GM06990 (cell line): Measurements from ENCODE around the gene GPR160.

ENCODE experiments used
- DNase-seq: peaks from one replicate; pipeline ENCODE4 v3.0.0-alpha.2; 2011; ENCODE audit not compliant: insufficient read length; ENCODE audit errors: extremely low read depth
- H3K27me3 ChIP-seq: replicated peaks from 2 replicates; pipeline ENCODE4 v1.6.0; 2011; ENCODE audit warnings: low read length; ENCODE audit not compliant: control insufficient read depth, insufficient read depth
- H3K36me3 ChIP-seq: 2 replicates; pipeline ENCODE4 v1.5.1; 2011; ENCODE audit warnings: low read length; ENCODE audit not compliant: control insufficient read depth, insufficient read depth
- H3K4me3 ChIP-seq: replicated peaks from 2 replicates; pipeline ENCODE4 v1.5.1; 2011; ENCODE audit warnings: low read depth, mild to moderate bottlenecking, control low read depth, low read length
- CTCF ChIP-seq: IDR thresholded peaks from 2 replicates; pipeline ENCODE4 v1.5.1; 2011; ENCODE audit warnings: low read length, control low read depth, mild to moderate bottlenecking, inconsistent platforms; ENCODE audit not compliant: insufficient read depth, poor library complexity, severe bottlenecking

The GPR160 gene

DNA sequence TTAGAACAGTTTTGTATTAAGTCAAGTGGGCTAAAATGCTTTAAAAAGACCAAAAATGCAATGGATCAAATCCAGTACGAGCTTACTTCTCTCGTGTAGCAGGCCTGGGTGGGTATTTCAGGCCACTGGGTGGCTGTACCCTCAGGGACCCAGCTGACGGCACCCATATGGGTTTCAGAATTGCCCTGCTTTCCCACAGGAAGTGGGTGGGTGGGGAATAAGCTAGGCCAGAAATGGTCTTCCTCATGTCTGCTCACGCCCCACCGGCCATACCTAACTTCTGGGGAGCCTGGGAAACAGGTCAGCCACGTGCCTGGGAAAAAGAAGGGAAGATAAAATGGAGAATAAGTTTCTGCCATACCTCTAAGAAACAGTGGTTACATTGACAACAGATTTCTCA, 20.3 kb downstream of the GPR160 start:
- H3K27me3 ChIP-seq = no peaks in the 10 kb centered on the region
- TF ChIP-seq CTCF = no peak
- H3K36me3 ChIP-seq = peaks cover 1% of the 10 kb centered on the region; the same call in 1 of the 2 replicates
- no peak for DNase-seq
- H3K4me3 ChIP-seq = no peak overlapping the region; the same call in 1 of the 2 replicates

DNA sequence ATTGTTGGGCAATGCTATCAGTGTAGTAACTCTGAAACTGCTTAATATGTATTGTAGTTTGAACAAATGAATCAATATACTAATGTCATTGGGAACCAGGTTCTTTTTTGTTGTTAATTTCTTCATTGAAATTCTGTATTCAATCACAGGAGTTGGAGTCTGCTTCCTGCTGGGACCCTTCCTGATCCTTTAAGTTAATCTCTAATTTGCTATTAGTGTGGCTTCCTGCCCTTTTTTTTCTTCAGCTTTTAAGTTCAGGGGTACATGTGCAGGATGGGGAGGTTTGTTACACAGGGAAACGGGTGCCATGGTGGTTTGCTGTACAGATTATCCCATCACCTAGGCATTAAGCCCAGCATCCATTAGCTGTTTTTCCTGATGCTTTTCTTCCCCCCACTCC, 21.7 kb downstream of the GPR160 start:
- DNase-seq = no peak
- no peak overlapping the region for H3K4me3 ChIP-seq
- H3K27me3 ChIP-seq = no peaks in the 10 kb centered on the region
- TF ChIP-seq CTCF = no peak
- H3K36me3 ChIP-seq = peaks cover 1% of the 10 kb centered on the region; the same call in 1 of the 2 replicates

- Histone ChIP-seq H3K36me3 (peaks cover 1% of the 10 kb centered on the region; the same call in 1 of the 2 replicates), H3K4me3 (no peak overlapping the region), H3K27me3 (no peaks in the 10 kb centered on the region)
- no peak for DNase-seq
- no peak for TF ChIP-seq CTCF
Observed at GRCh38 chr3:170062068-170062467, 24.3 kb downstream of the GPR160 start.

GRCh38 chr3:170062769-170063168, 25.0 kb downstream of the GPR160 start:
- no peaks in the 10 kb centered on the region for H3K27me3 ChIP-seq
- peaks cover 1% of the 10 kb centered on the region; the same call in 1 of the 2 replicates for H3K36me3 ChIP-seq
- no peak overlapping the region for H3K4me3 ChIP-seq
- no peak for DNase-seq
- no peak for TF ChIP-seq CTCF

DNA sequence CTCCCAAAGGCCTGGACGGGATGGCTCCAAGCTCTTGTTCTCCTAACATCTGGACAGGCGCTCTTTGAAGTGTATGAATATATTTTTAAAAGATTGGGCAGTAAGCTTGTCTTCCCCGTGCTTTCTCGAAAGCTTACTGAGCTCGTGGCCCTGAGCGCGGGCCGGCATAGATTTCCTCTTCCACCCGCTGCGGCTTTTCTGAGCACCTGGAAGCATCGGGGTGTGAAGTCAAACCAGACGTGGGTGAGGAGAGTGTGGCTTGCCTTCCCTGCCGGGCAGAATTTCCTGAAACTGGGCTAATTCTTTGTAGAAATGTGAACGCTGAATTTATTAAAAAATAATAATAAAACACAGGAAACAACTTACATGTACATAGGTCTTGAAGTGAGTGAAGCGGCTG, 25.9 kb downstream of the GPR160 start:
- Histone ChIP-seq H3K4me3 (no peak overlapping the region), H3K36me3 (peaks cover 1% of the 10 kb centered on the region; the same call in 1 of the 2 replicates), H3K27me3 (no peaks in the 10 kb centered on the region)
- no peak for DNase-seq
- no peak for TF ChIP-seq CTCF

GRCh38 chr3:170064108-170064507, 26.3 kb downstream of the GPR160 start:
- DNase-seq = no peak
- Histone ChIP-seq H3K27me3 (no peaks in the 10 kb centered on the region), H3K4me3 (no peak overlapping the region), H3K36me3 (peaks cover 2% of the 10 kb centered on the region)
- no peak for TF ChIP-seq CTCF
